ENCODE measurements around the gene TP53TG5.
A peak's percentile ranks its signal among the peaks of the same experiment; 100 is the strongest.

The TP53TG5 gene

GRCh38 chr20:45340236-45340847, 37.8 kb downstream of the TP53TG5 start:
- H3K4me3 ChIP-seq (ENCODE audit: low read length in 2 of 2) = no peak overlapping the region
- no peak overlapping the region for H4K91ac ChIP-seq (ENCODE audit: low read depth, low read length, poor library complexity)
- H2BK5ac ChIP-seq (ENCODE audit: low read length) = no peak overlapping the region
- peak overlapping the region; percentile 40 for H3K18ac ChIP-seq (ENCODE audit: low read length)
- H2BK120ac ChIP-seq (ENCODE audit: low read depth, low read length) = no peak overlapping the region
- H2BK12ac ChIP-seq (ENCODE audit: low read length) = no peak overlapping the region
- H3K27me3 ChIP-seq (ENCODE audit: control insufficient read depth in 3 of 3, insufficient read depth in 3 of 3, low read depth in 1 of 3, low read length in 3 of 3) = peaks cover 0 to 5% (median 0%) of the 10 kb centered on the region in 3 experiments
- H3K14ac ChIP-seq (ENCODE audit: low read length) = no peak overlapping the region
- DNase-seq (ENCODE audit: low spot score) = no peak
- H2AFZ ChIP-seq (ENCODE audit: low read length) = no peak overlapping the region
- H3K79me1 ChIP-seq (ENCODE audit: low read depth, low read length) = no peaks in the 10 kb centered on the region
- no peak overlapping the region for H3K9ac ChIP-seq (ENCODE audit: low read depth, low read length, poor library complexity)
- peak overlapping the region; percentile 66 for H3K4me2 ChIP-seq (ENCODE audit: insufficient read depth, low read length, poor library complexity, severe bottlenecking)
- WGBS, 2 donors (ENCODE audit: extremely low coverage in 2 of 2, insufficient read length in 2 of 2, insufficient replicate concordance in 1 of 2) = no CpG with 5 or more reads among the region's 5 CpGs
- H3K4me1 ChIP-seq (ENCODE audit: control insufficient read depth in 2 of 2, insufficient read depth in 1 of 2, low read depth in 1 of 2, low read length in 2 of 2) = peaks cover 41 to 43% of the 10 kb centered on the region in 2 donors
- no peak overlapping the region for H4K8ac ChIP-seq (ENCODE audit: low read depth, low read length)
- no peaks in the 10 kb centered on the region for H3K9me3 ChIP-seq (replicated peaks in 1 of 2; ENCODE audit: control insufficient read depth in 2 of 2, insufficient read depth in 1 of 2, low read depth in 1 of 2, low read length in 2 of 2)
- H3K27ac ChIP-seq (replicated peaks; ENCODE audit: low read length) = no peak overlapping the region
- no peaks in the 10 kb centered on the region for H3K36me3 ChIP-seq (replicated peaks in 1 of 2; ENCODE audit: control insufficient read depth in 2 of 2, insufficient read depth in 2 of 2, low read length in 2 of 2)
- no peak overlapping the region for H3K23ac ChIP-seq (ENCODE audit: low read depth, low read length, poor library complexity)
- H3K4ac ChIP-seq (ENCODE audit: low read length) = no peak overlapping the region
- H2BK15ac ChIP-seq (ENCODE audit: low read length) = no peak overlapping the region
- H2AK5ac ChIP-seq (ENCODE audit: low read depth, low read length) = peak overlapping the region; percentile 20

GRCh38 chr20:45339799-45340198, 38.3 kb downstream of the TP53TG5 start:
- Histone ChIP-seq H4K91ac (ENCODE audit: low read depth, low read length, poor library complexity) (no peak overlapping the region), H3K36me3 (replicated peaks in 1 of 2; ENCODE audit: control insufficient read depth in 2 of 2, insufficient read depth in 2 of 2, low read length in 2 of 2) (no peaks in the 10 kb centered on the region), H3K4me2 (ENCODE audit: insufficient read depth, low read length, poor library complexity, severe bottlenecking) (no peak overlapping the region), H2BK15ac (ENCODE audit: low read length) (no peak overlapping the region), H4K8ac (ENCODE audit: low read depth, low read length) (no peak overlapping the region), H2AK5ac (ENCODE audit: low read depth, low read length) (no peak overlapping the region), H3K14ac (ENCODE audit: low read length) (no peak overlapping the region), H2BK5ac (ENCODE audit: low read length) (no peak overlapping the region), H3K4me1 (ENCODE audit: control insufficient read depth in 2 of 2, insufficient read depth in 1 of 2, low read depth in 1 of 2, low read length in 2 of 2) (peaks cover 41 to 43% of the 10 kb centered on the region in 2 donors), H2BK12ac (ENCODE audit: low read length) (no peak overlapping the region), H3K27me3 (ENCODE audit: control insufficient read depth in 3 of 3, insufficient read depth in 3 of 3, low read depth in 1 of 3, low read length in 3 of 3) (peaks cover 0 to 4% (median 0%) of the 10 kb centered on the region in 3 experiments), H3K18ac (ENCODE audit: low read length) (no peak overlapping the region), H3K27ac (replicated peaks; ENCODE audit: low read length) (no peak overlapping the region), H3K23ac (ENCODE audit: low read depth, low read length, poor library complexity) (no peak overlapping the region), H3K9ac (ENCODE audit: low read depth, low read length, poor library complexity) (no peak overlapping the region), H3K9me3 (replicated peaks in 1 of 2; ENCODE audit: control insufficient read depth in 2 of 2, insufficient read depth in 1 of 2, low read depth in 1 of 2, low read length in 2 of 2) (no peaks in the 10 kb centered on the region), H3K4ac (ENCODE audit: low read length) (no peak overlapping the region), H2BK120ac (ENCODE audit: low read depth, low read length) (no peak overlapping the region), H3K4me3 (ENCODE audit: low read length in 2 of 2) (no peak overlapping the region), H2AFZ (ENCODE audit: low read length) (no peak overlapping the region), H3K79me1 (ENCODE audit: low read depth, low read length) (no peaks in the 10 kb centered on the region)
- no peak for DNase-seq (ENCODE audit: low spot score)
- WGBS, 2 donors (ENCODE audit: extremely low coverage in 2 of 2, insufficient read length in 2 of 2, insufficient replicate concordance in 1 of 2) = no CpG with 5 or more reads among the region's 2 CpGs

GRCh38 chr20:45339084-45339483, 39.0 kb downstream of the TP53TG5 start:
- Histone ChIP-seq H2AK5ac (ENCODE audit: low read depth, low read length) (peak overlapping the region; percentile 6), H3K27me3 (ENCODE audit: control insufficient read depth in 3 of 3, insufficient read depth in 3 of 3, low read depth in 1 of 3, low read length in 3 of 3) (no peaks in the 10 kb centered on the region), H3K79me1 (ENCODE audit: low read depth, low read length) (no peaks in the 10 kb centered on the region), H3K9ac (ENCODE audit: low read depth, low read length, poor library complexity) (peak overlapping the region; percentile 67), H3K9me3 (replicated peaks in 1 of 2; ENCODE audit: control insufficient read depth in 2 of 2, insufficient read depth in 1 of 2, low read depth in 1 of 2, low read length in 2 of 2) (no peaks in the 10 kb centered on the region), H3K4me3 (ENCODE audit: low read length in 2 of 2) (no peak overlapping the region), H2BK120ac (ENCODE audit: low read depth, low read length) (no peak overlapping the region), H3K27ac (replicated peaks; ENCODE audit: low read length) (no peak overlapping the region), H3K4me2 (ENCODE audit: insufficient read depth, low read length, poor library complexity, severe bottlenecking) (no peak overlapping the region), H3K36me3 (replicated peaks in 1 of 2; ENCODE audit: control insufficient read depth in 2 of 2, insufficient read depth in 2 of 2, low read length in 2 of 2) (no peaks in the 10 kb centered on the region), H3K4ac (ENCODE audit: low read length) (no peak overlapping the region), H3K4me1 (ENCODE audit: control insufficient read depth in 2 of 2, insufficient read depth in 1 of 2, low read depth in 1 of 2, low read length in 2 of 2) (peaks cover 41% of the 10 kb centered on the region in 2 donors), H2BK12ac (ENCODE audit: low read length) (no peak overlapping the region), H3K18ac (ENCODE audit: low read length) (no peak overlapping the region), H3K23ac (ENCODE audit: low read depth, low read length, poor library complexity) (no peak overlapping the region), H4K91ac (ENCODE audit: low read depth, low read length, poor library complexity) (no peak overlapping the region), H2BK15ac (ENCODE audit: low read length) (no peak overlapping the region), H2BK5ac (ENCODE audit: low read length) (no peak overlapping the region), H4K8ac (ENCODE audit: low read depth, low read length) (no peak overlapping the region), H2AFZ (ENCODE audit: low read length) (no peak overlapping the region), H3K14ac (ENCODE audit: low read length) (no peak overlapping the region)
- DNase-seq (ENCODE audit: low spot score) = no peak
- WGBS, 2 donors (ENCODE audit: extremely low coverage in 2 of 2, insufficient read length in 2 of 2, insufficient replicate concordance in 1 of 2) = no CpG with 5 or more reads among the region's 6 CpGs

GRCh38 chr20:45338121-45339030, 39.7 kb downstream of the TP53TG5 start:
- Histone ChIP-seq H2BK12ac (ENCODE audit: low read length) (no peak overlapping the region), H2BK120ac (ENCODE audit: low read depth, low read length) (no peak overlapping the region), H3K18ac (ENCODE audit: low read length) (no peak overlapping the region), H3K4ac (ENCODE audit: low read length) (no peak overlapping the region), H3K9me3 (replicated peaks in 1 of 2; ENCODE audit: control insufficient read depth in 2 of 2, insufficient read depth in 1 of 2, low read depth in 1 of 2, low read length in 2 of 2) (no peaks in the 10 kb centered on the region), H3K27ac (replicated peaks; ENCODE audit: low read length) (no peak overlapping the region), H4K8ac (ENCODE audit: low read depth, low read length) (no peak overlapping the region), H3K79me1 (ENCODE audit: low read depth, low read length) (no peaks in the 10 kb centered on the region), H3K36me3 (replicated peaks in 1 of 2; ENCODE audit: control insufficient read depth in 2 of 2, insufficient read depth in 2 of 2, low read length in 2 of 2) (no peaks in the 10 kb centered on the region), H3K9ac (ENCODE audit: low read depth, low read length, poor library complexity) (no peak overlapping the region), H3K27me3 (ENCODE audit: control insufficient read depth in 3 of 3, insufficient read depth in 3 of 3, low read depth in 1 of 3, low read length in 3 of 3) (no peaks in the 10 kb centered on the region), H3K14ac (ENCODE audit: low read length) (no peak overlapping the region), H2BK15ac (ENCODE audit: low read length) (no peak overlapping the region), H2AK5ac (ENCODE audit: low read depth, low read length) (no peak overlapping the region), H3K4me1 (ENCODE audit: control insufficient read depth in 2 of 2, insufficient read depth in 1 of 2, low read depth in 1 of 2, low read length in 2 of 2) (peaks cover 37 to 41% of the 10 kb centered on the region in 2 donors), H3K4me3 (ENCODE audit: low read length in 2 of 2) (no peak overlapping the region), H4K91ac (ENCODE audit: low read depth, low read length, poor library complexity) (no peak overlapping the region), H3K23ac (ENCODE audit: low read depth, low read length, poor library complexity) (no peak overlapping the region), H2BK5ac (ENCODE audit: low read length) (no peak overlapping the region), H2AFZ (ENCODE audit: low read length) (peak overlapping the region; percentile 20), H3K4me2 (ENCODE audit: insufficient read depth, low read length, poor library complexity, severe bottlenecking) (no peak overlapping the region)
- no CpG with 5 or more reads among the region's 11 CpGs for WGBS, 2 donors (ENCODE audit: extremely low coverage in 2 of 2, insufficient read length in 2 of 2, insufficient replicate concordance in 1 of 2)
- no peak for DNase-seq (ENCODE audit: low spot score)
